HUES64 (cell line): ENCODE results near the gene CCDC174.

Source experiments
- H3K27ac ChIP-seq: 2 replicates; pipeline ENCODE4 v1.7.0; 2013; ENCODE audit warnings: low read depth, low read length, inconsistent platforms
- H3K27me3 ChIP-seq: 2 replicates; pipeline ENCODE4 v1.6.1; 2013; ENCODE audit warnings: mild to moderate bottlenecking, low read length; ENCODE audit not compliant: insufficient read depth
- H3K36me3 ChIP-seq: 2 replicates; pipeline ENCODE4 v1.6.1; 2013; ENCODE audit warnings: mild to moderate bottlenecking, low read length; ENCODE audit not compliant: insufficient read depth
- H3K4me1 ChIP-seq: 2 replicates; pipeline ENCODE4 v1.6.1; 2013; ENCODE audit warnings: mild to moderate bottlenecking, low read length, moderate library complexity; ENCODE audit not compliant: insufficient read depth
- H3K4me3 ChIP-seq: 2 replicates; pipeline ENCODE4 v1.5.1; 2013; ENCODE audit warnings: mild to moderate bottlenecking, low read length, moderate library complexity
- H3K9ac ChIP-seq: 2 replicates; pipeline ENCODE4 v1.6.1; 2013; ENCODE audit warnings: mild to moderate bottlenecking, low read depth, low read length
- H3K9me3 ChIP-seq: 2 replicates; pipeline ENCODE4 v1.6.1; 2013; ENCODE audit warnings: low read depth, low read length; ENCODE audit not compliant: insufficient read depth
- WGBS: fragments of 150-250, 120-280 bp; methylation state at CpG from one replicate; pipeline ENCODE4 v1.1.7; 2013; ENCODE audit warnings: missing lambda C conversion rate; 5-methylcytosine and 5-hydroxymethylcytosine counted together

CCDC174 gene

DNA sequence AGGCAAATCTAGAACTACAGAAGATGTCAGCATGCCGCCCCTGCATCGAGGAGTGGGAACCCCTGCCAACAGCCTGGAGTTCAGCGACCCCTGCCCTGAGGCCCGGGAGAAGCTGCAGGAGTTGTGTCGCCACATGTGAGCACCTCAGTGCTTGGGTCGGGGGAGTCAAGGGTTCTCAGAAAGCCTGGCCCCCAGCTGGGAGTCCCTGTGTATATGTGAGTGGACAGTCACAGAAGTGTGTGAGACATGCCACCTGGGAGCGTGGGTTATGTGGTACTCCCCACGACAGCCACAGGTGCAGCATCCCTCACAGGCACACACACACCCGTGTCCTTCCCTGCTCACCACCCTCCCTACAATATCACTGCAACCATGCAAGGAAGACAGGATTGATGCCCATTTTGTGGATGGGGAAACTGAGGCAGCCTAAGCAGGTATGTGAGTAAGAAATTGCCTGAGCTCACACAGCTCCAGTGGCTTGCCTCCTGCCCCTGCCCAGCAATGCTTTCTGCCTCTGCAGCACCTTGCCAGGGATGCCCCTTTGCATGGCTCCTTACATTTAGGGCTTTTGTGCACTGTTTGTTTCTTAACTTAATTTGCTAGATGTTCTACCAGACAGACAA lies 51.7 kb downstream of the CCDC174 start:
- H3K27ac ChIP-seq: no peak overlapping the region
- no peaks in the 10 kb centered on the region for H3K9me3 ChIP-seq
- H3K27me3 ChIP-seq: no peaks in the 10 kb centered on the region
- 92% methylated on average over 9 of the region's 9 CpGs for WGBS
- no peak overlapping the region for H3K9ac ChIP-seq
- H3K4me3 ChIP-seq: no peak overlapping the region
- H3K36me3 ChIP-seq: no peaks in the 10 kb centered on the region
- no peaks in the 10 kb centered on the region for H3K4me1 ChIP-seq

DNA sequence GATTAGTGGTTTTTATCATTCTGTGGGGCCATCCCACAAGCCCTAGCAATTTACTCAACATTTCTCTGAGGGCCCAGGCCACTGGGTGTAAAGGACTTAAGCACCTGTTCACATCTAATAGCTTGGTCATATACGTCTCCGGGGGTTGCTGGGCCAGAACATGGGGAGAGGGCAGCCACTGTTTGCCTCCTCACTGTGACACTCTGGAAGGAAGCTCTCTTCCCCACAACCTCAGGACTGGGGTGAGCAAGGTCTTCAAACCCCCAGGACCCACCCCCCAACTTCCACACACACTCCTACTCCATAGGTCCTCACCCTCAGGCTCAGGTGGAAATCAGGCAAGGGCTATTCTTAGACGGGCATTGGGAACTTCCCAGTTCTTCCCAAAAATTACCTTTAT lies 52.2 kb downstream of the CCDC174 start:
- H3K27ac ChIP-seq: no peak overlapping the region
- 93% methylated on average over 3 of the region's 3 CpGs for WGBS
- no peak overlapping the region for H3K9ac ChIP-seq
- H3K4me1 ChIP-seq: no peaks in the 10 kb centered on the region
- no peaks in the 10 kb centered on the region for H3K9me3 ChIP-seq
- H3K4me3 ChIP-seq: no peak overlapping the region
- no peaks in the 10 kb centered on the region for H3K27me3 ChIP-seq
- no peaks in the 10 kb centered on the region for H3K36me3 ChIP-seq

GRCh38 chr3:14706096-14706495 lies 54.5 kb downstream of the CCDC174 start:
- no peaks in the 10 kb centered on the region for H3K27me3 ChIP-seq
- no peaks in the 10 kb centered on the region for H3K4me1 ChIP-seq
- no peaks in the 10 kb centered on the region for H3K36me3 ChIP-seq
- no peak overlapping the region for H3K9ac ChIP-seq
- no peak overlapping the region for H3K27ac ChIP-seq
- WGBS: 97% methylated on average over 5 of the region's 5 CpGs
- H3K9me3 ChIP-seq: no peaks in the 10 kb centered on the region
- H3K4me3 ChIP-seq: no peak overlapping the region

DNA sequence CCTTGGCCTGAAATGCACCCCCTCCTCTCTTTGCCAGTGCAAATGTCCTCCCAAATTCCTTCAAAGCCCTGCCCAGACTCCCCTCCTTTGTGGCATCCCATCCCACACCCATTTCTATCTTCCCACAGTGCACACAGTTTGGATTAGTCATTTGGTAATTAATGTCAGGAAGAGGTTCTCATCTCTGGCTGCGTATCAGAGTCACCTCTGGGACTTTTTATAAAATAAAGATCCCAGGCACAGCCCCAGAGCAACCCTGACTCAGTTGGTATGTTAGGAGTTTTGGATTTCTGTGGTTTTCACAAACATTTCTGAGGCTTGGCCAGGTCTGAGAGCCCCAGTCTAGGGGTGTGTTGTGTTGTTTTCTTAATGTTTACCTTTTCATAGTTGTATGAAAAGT lies 65.0 kb downstream of the CCDC174 start:
- H3K4me1 ChIP-seq: no peaks in the 10 kb centered on the region
- WGBS: 89% methylated on average over 1 of the region's 1 CpG
- peaks cover 2% of the 10 kb centered on the region; the same call in 1 of the 2 replicates for H3K27me3 ChIP-seq
- H3K27ac ChIP-seq: no peak overlapping the region
- no peaks in the 10 kb centered on the region for H3K36me3 ChIP-seq
- H3K9me3 ChIP-seq: 0 out of 2 replicates have a peak, but pooled peaks cover 2% of the 10 kb centered on the region
- H3K9ac ChIP-seq: no peak overlapping the region
- H3K4me3 ChIP-seq: no peak overlapping the region

DNA sequence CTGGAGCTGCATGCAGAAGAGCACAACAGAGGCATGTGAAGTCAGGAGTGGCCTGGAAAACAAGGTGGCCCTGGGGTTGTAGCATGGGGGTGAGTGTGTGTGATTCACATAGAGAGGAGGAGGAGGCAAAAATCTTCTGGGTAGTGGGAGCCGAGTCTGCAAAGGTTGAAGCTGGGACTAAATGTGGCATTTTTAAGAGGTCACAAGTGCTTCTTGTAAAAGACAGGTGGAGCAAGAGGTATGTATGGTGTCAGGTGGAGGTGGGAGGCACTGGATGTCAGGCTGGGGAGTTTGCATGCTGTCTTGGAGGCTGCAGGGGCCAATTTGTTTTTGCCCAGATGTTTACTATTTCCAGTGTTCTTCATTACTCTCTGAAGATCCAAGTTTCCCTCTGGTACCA lies 65.7 kb downstream of the CCDC174 start:
- no peaks in the 10 kb centered on the region for H3K4me1 ChIP-seq
- WGBS: 76% methylated on average over 1 of the region's 1 CpG
- no peak overlapping the region for H3K27ac ChIP-seq
- H3K4me3 ChIP-seq: no peak overlapping the region
- H3K36me3 ChIP-seq: no peaks in the 10 kb centered on the region
- 0 out of 2 replicates have a peak, but pooled peaks cover 2% of the 10 kb centered on the region for H3K9me3 ChIP-seq
- no peak overlapping the region for H3K9ac ChIP-seq
- peaks cover 2% of the 10 kb centered on the region; the same call in 1 of the 2 replicates for H3K27me3 ChIP-seq

GRCh38 chr3:14718539-14718938 lies 67.0 kb downstream of the CCDC174 start:
- no peak overlapping the region for H3K9ac ChIP-seq
- no peak overlapping the region for H3K27ac ChIP-seq
- no peaks in the 10 kb centered on the region for H3K9me3 ChIP-seq
- peaks cover 2% of the 10 kb centered on the region; the same call in 1 of the 2 replicates for H3K27me3 ChIP-seq
- H3K36me3 ChIP-seq: no peaks in the 10 kb centered on the region
- H3K4me3 ChIP-seq: no peak overlapping the region
- no peaks in the 10 kb centered on the region for H3K4me1 ChIP-seq
- WGBS: 87% methylated on average over 2 of the region's 2 CpGs

- WGBS: 94% methylated on average over 2 of the region's 2 CpGs
- Histone ChIP-seq H3K4me3 (no peak overlapping the region), H3K27me3 (peaks cover 2% of the 10 kb centered on the region; the same call in 1 of the 2 replicates), H3K36me3 (no peaks in the 10 kb centered on the region), H3K4me1 (no peaks in the 10 kb centered on the region), H3K9ac (no peak overlapping the region), H3K9me3 (no peaks in the 10 kb centered on the region), H3K27ac (no peak overlapping the region)
Measured at GRCh38 chr3:14719006-14719405, 67.4 kb downstream of the CCDC174 start.

DNA sequence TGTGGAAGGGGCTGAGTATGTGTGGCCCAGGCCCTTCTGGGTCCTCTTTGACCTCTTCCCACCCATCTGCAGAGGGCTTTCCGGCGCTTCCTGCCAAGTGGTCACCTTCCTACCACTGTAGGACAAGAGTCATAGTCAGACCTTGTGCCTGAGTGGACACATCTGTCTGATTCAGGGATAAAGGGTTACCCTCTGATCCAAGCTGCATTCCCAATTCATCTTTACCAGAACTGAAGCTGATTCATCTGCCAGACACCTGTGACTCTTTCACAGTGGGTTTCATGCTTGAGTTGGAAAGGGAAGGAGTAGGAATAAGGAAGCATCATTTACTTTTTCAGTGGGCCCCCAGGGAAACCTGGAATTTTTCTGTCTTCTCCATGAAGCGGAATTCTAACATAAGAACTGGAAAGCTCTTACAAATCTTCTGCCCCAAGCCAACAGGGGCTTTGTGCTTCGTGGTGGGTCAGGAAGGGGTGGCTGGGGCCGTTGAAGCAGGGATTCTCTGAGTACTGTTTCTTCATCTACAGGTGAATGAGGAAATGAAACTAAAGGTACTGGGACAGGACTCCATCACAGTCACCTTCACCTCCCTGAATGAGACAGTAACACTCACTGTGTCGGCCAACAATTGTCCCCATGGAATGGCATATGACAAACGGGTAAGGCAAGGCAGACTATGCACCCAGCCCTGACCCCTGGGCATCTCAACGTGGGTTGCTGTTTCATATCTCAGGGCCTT lies 69.7 kb downstream of the CCDC174 start:
- Histone ChIP-seq H3K36me3 (no peaks in the 10 kb centered on the region), H3K9ac (no peak overlapping the region), H3K27me3 (no peaks in the 10 kb centered on the region), H3K9me3 (no peaks in the 10 kb centered on the region), H3K4me3 (no peak overlapping the region), H3K27ac (no peak overlapping the region), H3K4me1 (no peaks in the 10 kb centered on the region; the same call in 1 of the 2 replicates)
- WGBS: 88% methylated on average over 8 of the region's 8 CpGs
